GM12878 (cell line): Measurements from ENCODE around the gene PLVAP. TPM values are rescaled to one million over a fixed set of nuclear protein-coding genes. Genes with fewer than 3 reads are reported as not detected.
A peak's percentile ranks its signal among the peaks of the same experiment; 100 is the strongest.

Source experiments
- ASH2L ChIP-seq: fragments of 300-600, 200-600 bp; sonication (generic); IDR thresholded peaks from 2 replicates; pipeline ENCODE4 v1.6.1; 2017; ENCODE audit warnings: low read depth, mild to moderate bottlenecking, borderline replicate concordance
- ATF7 ChIP-seq: fragments of 450-650 bp; IDR thresholded peaks from 2 replicates; pipeline ENCODE4 v1.6.1; 2016; ENCODE audit warnings: low read depth, mild to moderate bottlenecking
- FOS ChIP-seq: IDR thresholded peaks from 3 replicates; pipeline ENCODE4 v1.6.1; 2011; ENCODE audit warnings: borderline replicate concordance; ENCODE audit not compliant: insufficient read length; ENCODE audit errors: extremely low read depth
- KAT2A ChIP-seq: conservative IDR thresholded peaks from 2 replicates; pipeline ENCODE4 v1.6.1; 2011; ENCODE audit warnings: low read depth, low read length; ENCODE audit not compliant: control insufficient read depth
- MYB ChIP-seq: fragments of 150-350 bp; IDR thresholded peaks from 2 replicates; pipeline ENCODE4 v1.6.1; 2014; ENCODE audit warnings: mild to moderate bottlenecking, low read depth, low read length, borderline replicate concordance
- PAX8 ChIP-seq: fragments of 450-650 bp; IDR thresholded peaks from 2 replicates; pipeline ENCODE4 v1.6.1; 2017; ENCODE audit warnings: mild to moderate bottlenecking, moderate library complexity
- POLR2A ChIP-seq: IDR thresholded peaks from 2 replicates; pipeline ENCODE4 v1.6.1; 2011; ENCODE audit warnings: low read depth, mild to moderate bottlenecking, low read length
- POU2F2 ChIP-seq: IDR thresholded peaks from 3 replicates; pipeline ENCODE4 v1.6.1; 2011; ENCODE audit warnings: low read depth, mild to moderate bottlenecking, low read length, borderline replicate concordance
- SP1 ChIP-seq: IDR thresholded peaks from one replicate; pipeline ENCODE4 v1.6.1; 2011; ENCODE audit warnings: low read depth, low read length
- SUPT20H ChIP-seq: IDR thresholded peaks from 2 replicates; pipeline ENCODE4 v1.6.1; 2011; ENCODE audit warnings: low read depth, mild to moderate bottlenecking, low read length, moderate library complexity, borderline replicate concordance; ENCODE audit not compliant: control insufficient read depth
- TAF1 ChIP-seq: IDR thresholded peaks from 2 replicates; pipeline ENCODE4 v1.6.1; 2011; ENCODE audit warnings: mild to moderate bottlenecking, low read depth, low read length, borderline replicate concordance
- polyA plus RNA-seq, 11 experiments: library from polyadenylated mRNA; depleted of rRNA in 4 of 11; unstranded in 6 of 11; stranded (reverse) in 5 of 11; fragments of >200 nt; fragmentation: Nextera tagmentation in 4 of 11; fragmentation: Illumina TruSeq in 1 of 11; extraction: Ambion mirVana in 4 of 11; extraction: Trizol in 1 of 11; gene quantifications; 1 replicate in 1 of 11; 2 replicates in 10 of 11; pipeline versions ENCODE4 v1.2.1 to v1.2.3, GENCODE V29; 2011 to 2016; ENCODE audit warnings: inconsistent platforms in 2 of 11, missing spikeins in 2 of 11, low read depth in 1 of 11
- total RNA-seq, 4 experiments: library from RNA; depleted of rRNA in 3 of 4; stranded (reverse); fragments of >200 nt in 3 of 4; fragmentation: Illumina TruSeq in 1 of 4; extraction: Trizol in 1 of 4; gene quantifications; 2 replicates each; pipeline versions ENCODE4 v1.2.1 to v1.2.3, GENCODE V29; 2013 to 2021
- TF ChIP-seq, protein P1 (sequence below): fragments of 450-650 bp; IDR thresholded peaks from 2 replicates; pipeline ENCODE4 v1.6.1; 2016; ENCODE audit warnings: mild to moderate bottlenecking, moderate library complexity, borderline replicate concordance
- TF ChIP-seq, protein P2 (sequence below): fragments of 450-650 bp; IDR thresholded peaks from 2 replicates; pipeline ENCODE4 v1.6.1; 2018; ENCODE audit warnings: mild to moderate bottlenecking, low read depth, moderate library complexity; ENCODE audit not compliant: partially characterized antibody
- TF ChIP-seq, protein P3 (sequence below): IDR thresholded peaks from 2 replicates; pipeline ENCODE4 v1.6.1; 2011; ENCODE audit warnings: mild to moderate bottlenecking, low read depth, low read length, moderate library complexity; ENCODE audit not compliant: insufficient replicate concordance
- TF ChIP-seq, protein P4 (sequence below): fragments of 450-650 bp; formaldehyde crosslinking; IDR thresholded peaks from 2 replicates; pipeline ENCODE4 v1.4.0; 2022; ENCODE audit warnings: mild to moderate bottlenecking, moderate library complexity
- TF ChIP-seq, protein P5 (sequence below): IDR thresholded peaks from 2 replicates; pipeline ENCODE4 v1.6.1; 2011; ENCODE audit warnings: borderline replicate concordance, low read depth, mild to moderate bottlenecking, moderate library complexity, mixed read lengths, low read length; ENCODE audit not compliant: insufficient read depth; ENCODE audit errors: extremely low read length

Gene PLVAP
- total and polyA plus RNA-seq, 10 of the 15 experiments (the other 5 are each of a cell fraction or from before 2014, with no cell fraction given): 0.03 to 0.54 (median 0.06) TPM; not detected in 4

DNA sequence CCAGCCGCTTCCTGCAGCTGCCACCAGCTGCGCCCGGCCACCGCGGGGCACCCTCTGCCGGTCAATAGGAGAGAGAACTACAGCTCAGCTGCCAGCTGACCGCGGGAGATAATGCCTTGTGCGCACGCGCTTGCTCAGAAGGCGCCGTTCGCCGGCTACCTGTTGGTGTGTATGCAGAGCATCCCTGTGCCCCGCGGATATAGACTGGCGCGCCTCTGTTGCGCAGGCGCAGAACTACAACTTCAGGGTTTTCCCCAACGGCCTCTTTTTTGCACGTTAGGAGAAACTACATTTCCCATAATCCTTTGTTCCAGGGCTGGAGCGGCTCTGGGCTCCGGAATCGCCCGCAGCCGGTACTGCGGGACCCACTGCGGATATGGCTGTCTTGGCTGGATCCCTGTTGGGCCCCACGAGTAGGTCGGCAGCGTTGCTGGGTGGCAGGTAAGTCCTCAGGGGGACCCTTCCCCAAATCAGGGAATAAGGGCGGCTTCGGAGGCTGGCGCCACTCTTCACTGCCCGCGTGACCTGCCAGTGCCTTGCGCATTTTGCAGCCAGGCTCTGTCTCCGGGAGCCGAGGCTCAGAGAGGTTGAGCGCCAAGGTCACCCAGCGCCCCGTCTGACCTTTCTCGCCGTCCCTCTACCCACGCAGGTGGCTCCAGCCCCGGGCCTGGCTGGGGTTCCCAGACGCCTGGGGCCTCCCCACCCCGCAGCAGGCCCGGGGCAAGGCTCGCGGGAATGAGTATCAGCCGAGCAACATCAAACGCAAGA, 71.4 kb downstream of the PLVAP start, which contains the start of gene MRPL34 (continued):
- TF ChIP-seq, protein P1, sequence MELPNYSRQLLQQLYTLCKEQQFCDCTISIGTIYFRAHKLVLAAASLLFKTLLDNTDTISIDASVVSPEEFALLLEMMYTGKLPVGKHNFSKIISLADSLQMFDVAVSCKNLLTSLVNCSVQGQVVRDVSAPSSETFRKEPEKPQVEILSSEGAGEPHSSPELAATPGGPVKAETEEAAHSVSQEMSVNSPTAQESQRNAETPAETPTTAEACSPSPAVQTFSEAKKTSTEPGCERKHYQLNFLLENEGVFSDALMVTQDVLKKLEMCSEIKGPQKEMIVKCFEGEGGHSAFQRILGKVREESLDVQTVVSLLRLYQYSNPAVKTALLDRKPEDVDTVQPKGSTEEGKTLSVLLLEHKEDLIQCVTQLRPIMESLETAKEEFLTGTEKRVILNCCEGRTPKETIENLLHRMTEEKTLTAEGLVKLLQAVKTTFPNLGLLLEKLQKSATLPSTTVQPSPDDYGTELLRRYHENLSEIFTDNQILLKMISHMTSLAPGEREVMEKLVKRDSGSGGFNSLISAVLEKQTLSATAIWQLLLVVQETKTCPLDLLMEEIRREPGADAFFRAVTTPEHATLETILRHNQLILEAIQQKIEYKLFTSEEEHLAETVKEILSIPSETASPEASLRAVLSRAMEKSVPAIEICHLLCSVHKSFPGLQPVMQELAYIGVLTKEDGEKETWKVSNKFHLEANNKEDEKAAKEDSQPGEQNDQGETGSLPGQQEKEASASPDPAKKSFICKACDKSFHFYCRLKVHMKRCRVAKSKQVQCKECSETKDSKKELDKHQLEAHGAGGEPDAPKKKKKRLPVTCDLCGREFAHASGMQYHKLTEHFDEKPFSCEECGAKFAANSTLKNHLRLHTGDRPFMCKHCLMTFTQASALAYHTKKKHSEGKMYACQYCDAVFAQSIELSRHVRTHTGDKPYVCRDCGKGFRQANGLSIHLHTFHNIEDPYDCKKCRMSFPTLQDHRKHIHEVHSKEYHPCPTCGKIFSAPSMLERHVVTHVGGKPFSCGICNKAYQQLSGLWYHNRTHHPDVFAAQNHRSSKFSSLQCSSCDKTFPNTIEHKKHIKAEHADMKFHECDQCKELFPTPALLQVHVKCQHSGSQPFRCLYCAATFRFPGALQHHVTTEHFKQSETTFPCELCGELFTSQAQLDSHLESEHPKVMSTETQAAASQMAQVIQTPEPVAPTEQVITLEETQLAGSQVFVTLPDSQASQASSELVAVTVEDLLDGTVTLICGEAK: no peak; the same call in 1 of the 2 replicates
- TF ChIP-seq FOS (no peak), KAT2A (no peak), POLR2A (peak; percentile 73), POU2F2 (0 out of 3 replicates have a peak, but pooled peaks have one; percentile 19), PAX8 (no peak), MYB (peak; percentile 59; the same call in 1 of the 2 replicates), ATF7 (no peak), SP1 (no peak), TAF1 (no peak), SUPT20H (no peak), ASH2L (0 out of 2 replicates have a peak, but pooled peaks have one; percentile 37)
- TF ChIP-seq, protein P2, sequence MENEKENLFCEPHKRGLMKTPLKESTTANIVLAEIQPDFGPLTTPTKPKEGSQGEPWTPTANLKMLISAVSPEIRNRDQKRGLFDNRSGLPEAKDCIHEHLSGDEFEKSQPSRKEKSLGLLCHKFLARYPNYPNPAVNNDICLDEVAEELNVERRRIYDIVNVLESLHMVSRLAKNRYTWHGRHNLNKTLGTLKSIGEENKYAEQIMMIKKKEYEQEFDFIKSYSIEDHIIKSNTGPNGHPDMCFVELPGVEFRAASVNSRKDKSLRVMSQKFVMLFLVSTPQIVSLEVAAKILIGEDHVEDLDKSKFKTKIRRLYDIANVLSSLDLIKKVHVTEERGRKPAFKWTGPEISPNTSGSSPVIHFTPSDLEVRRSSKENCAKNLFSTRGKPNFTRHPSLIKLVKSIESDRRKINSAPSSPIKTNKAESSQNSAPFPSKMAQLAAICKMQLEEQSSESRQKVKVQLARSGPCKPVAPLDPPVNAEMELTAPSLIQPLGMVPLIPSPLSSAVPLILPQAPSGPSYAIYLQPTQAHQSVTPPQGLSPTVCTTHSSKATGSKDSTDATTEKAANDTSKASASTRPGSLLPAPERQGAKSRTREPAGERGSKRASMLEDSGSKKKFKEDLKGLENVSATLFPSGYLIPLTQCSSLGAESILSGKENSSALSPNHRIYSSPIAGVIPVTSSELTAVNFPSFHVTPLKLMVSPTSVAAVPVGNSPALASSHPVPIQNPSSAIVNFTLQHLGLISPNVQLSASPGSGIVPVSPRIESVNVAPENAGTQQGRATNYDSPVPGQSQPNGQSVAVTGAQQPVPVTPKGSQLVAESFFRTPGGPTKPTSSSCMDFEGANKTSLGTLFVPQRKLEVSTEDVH: no peak
- TF ChIP-seq, protein P3, sequence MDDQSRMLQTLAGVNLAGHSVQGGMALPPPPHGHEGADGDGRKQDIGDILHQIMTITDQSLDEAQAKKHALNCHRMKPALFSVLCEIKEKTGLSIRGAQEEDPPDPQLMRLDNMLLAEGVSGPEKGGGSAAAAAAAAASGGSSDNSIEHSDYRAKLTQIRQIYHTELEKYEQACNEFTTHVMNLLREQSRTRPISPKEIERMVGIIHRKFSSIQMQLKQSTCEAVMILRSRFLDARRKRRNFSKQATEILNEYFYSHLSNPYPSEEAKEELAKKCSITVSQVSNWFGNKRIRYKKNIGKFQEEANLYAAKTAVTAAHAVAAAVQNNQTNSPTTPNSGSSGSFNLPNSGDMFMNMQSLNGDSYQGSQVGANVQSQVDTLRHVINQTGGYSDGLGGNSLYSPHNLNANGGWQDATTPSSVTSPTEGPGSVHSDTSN: no peak
- TF ChIP-seq, protein P4, sequence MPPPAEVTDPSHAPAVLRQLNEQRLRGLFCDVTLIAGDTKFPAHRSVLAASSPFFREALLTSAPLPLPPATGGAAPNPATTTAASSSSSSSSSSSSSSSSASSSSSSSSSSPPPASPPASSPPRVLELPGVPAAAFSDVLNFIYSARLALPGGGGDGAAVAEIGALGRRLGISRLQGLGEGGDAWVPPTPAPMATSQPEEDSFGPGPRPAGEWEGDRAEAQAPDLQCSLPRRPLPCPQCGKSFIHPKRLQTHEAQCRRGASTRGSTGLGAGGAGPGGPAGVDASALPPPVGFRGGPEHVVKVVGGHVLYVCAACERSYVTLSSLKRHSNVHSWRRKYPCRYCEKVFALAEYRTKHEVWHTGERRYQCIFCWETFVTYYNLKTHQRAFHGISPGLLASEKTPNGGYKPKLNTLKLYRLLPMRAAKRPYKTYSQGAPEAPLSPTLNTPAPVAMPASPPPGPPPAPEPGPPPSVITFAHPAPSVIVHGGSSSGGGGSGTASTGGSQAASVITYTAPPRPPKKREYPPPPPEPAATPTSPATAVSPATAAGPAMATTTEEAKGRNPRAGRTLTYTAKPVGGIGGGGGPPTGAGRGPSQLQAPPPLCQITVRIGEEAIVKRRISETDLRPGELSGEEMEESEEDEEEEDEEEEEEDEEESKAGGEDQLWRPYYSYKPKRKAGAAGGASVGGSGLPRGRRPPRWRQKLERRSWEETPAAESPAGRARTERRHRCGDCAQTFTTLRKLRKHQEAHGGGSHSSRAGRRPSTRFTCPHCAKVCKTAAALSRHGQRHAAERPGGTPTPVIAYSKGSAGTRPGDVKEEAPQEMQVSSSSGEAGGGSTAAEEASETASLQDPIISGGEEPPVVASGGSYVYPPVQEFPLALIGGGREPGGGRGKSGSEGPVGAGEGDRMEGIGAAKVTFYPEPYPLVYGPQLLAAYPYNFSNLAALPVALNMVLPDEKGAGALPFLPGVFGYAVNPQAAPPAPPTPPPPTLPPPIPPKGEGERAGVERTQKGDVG (CRISPR knock-in tag): no peak
- TF ChIP-seq, protein P5, sequence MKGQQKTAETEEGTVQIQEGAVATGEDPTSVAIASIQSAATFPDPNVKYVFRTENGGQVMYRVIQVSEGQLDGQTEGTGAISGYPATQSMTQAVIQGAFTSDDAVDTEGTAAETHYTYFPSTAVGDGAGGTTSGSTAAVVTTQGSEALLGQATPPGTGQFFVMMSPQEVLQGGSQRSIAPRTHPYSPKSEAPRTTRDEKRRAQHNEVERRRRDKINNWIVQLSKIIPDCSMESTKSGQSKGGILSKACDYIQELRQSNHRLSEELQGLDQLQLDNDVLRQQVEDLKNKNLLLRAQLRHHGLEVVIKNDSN: peak; percentile 80
